ENCODE results near the gene TRAPPC12. TPM values are rescaled to one million over a fixed set of nuclear protein-coding genes. Genes with fewer than 3 reads are reported as not detected.

Gene TRAPPC12
- total RNA-seq, 1 experiment from 2014 or later: 72.8 TPM

GRCh38 chr2:3481011-3481400 lies 101.5 kb downstream of the TRAPPC12 start:
- CTCF ChIA-PET: interaction anchor here (1.1 to 1.3 kb wide), 3 partner anchors 18 to 170 kb away, joined by 3 to 5 read pairs (median 4); no protein-coding TSS in a partner anchor
- Mint-ChIP-seq H3K27me3 (ENCODE audit: low read depth) (peaks cover 3% of the 10 kb centered on the region; the same call in 1 of the 2 replicates), H3K27ac (no peak overlapping the region), H3K4me3 (no peak overlapping the region), H3K36me3 (peaks cover 25% of the 10 kb centered on the region), H3K4me1 (no peaks in the 10 kb centered on the region), H3K9me3 (no peaks in the 10 kb centered on the region; the same call in 1 of the 2 replicates)
- ATAC-seq (no peak), DNase-seq (ENCODE audit: low spot score) (no peak)
- POLR2A ChIA-PET: no interaction called here
- no peak for TF ChIP-seq MAX (CRISPR knock-in tag; IDR thresholded peaks at IDR 0.05)
- no peak for TF ChIP-seq IRF2 (CRISPR knock-in tag; IDR thresholded peaks at IDR 0.05; ENCODE audit: borderline replicate concordance, low read depth)
- no peak for TF ChIP-seq MXD4 (CRISPR knock-in tag; IDR thresholded peaks at IDR 0.05; ENCODE audit: borderline replicate concordance)
- no peak for TF ChIP-seq TEAD4 (CRISPR knock-in tag; IDR thresholded peaks at IDR 0.05)
- TF ChIP-seq ZSCAN18 (CRISPR knock-in tag; IDR thresholded peaks at IDR 0.05): no peak
- TF ChIP-seq ETV6 (CRISPR knock-in tag; IDR thresholded peaks at IDR 0.05): no peak
- TF ChIP-seq, protein P1, sequence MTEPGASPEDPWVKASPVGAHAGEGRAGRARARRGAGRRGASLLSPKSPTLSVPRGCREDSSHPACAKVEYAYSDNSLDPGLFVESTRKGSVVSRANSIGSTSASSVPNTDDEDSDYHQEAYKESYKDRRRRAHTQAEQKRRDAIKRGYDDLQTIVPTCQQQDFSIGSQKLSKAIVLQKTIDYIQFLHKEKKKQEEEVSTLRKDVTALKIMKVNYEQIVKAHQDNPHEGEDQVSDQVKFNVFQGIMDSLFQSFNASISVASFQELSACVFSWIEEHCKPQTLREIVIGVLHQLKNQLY (CRISPR knock-in tag; IDR thresholded peaks at IDR 0.05): no peak

- Mint-ChIP-seq H3K27ac (no peak overlapping the region), H3K27me3 (ENCODE audit: low read depth) (peaks cover 3% of the 10 kb centered on the region; the same call in 1 of the 2 replicates), H3K36me3 (peaks cover 23% of the 10 kb centered on the region), H3K4me3 (no peak overlapping the region), H3K9me3 (no peaks in the 10 kb centered on the region; the same call in 1 of the 2 replicates), H3K4me1 (no peaks in the 10 kb centered on the region)
- ChIA-PET POLR2A (no interaction called here), CTCF (interaction anchor here (1.1 to 1.2 kb wide), 2 partner anchors 19 to 170 kb away, joined by 4 to 5 read pairs; no protein-coding TSS in a partner anchor)
- ATAC-seq: no peak
- TF ChIP-seq TEAD4 (CRISPR knock-in tag; IDR thresholded peaks at IDR 0.05) (no peak), IRF2 (CRISPR knock-in tag; IDR thresholded peaks at IDR 0.05; ENCODE audit: borderline replicate concordance, low read depth) (no peak), ZNF121 (CRISPR knock-in tag; IDR thresholded peaks at IDR 0.05) (no peak), STAT6 (CRISPR knock-in tag; conservative IDR thresholded peaks at IDR 0.05; ENCODE audit: low read depth) (no peak), ATF1 (CRISPR knock-in tag; IDR thresholded peaks at IDR 0.05) (no peak), PREB (CRISPR knock-in tag; IDR thresholded peaks at IDR 0.05; ENCODE audit: borderline replicate concordance) (no peak), CDX4 (CRISPR knock-in tag; IDR thresholded peaks at IDR 0.05; ENCODE audit: borderline replicate concordance) (no peak), NFE2L1 (CRISPR knock-in tag; IDR thresholded peaks at IDR 0.05) (no peak), E2F1 (CRISPR knock-in tag; IDR thresholded peaks at IDR 0.05) (no peak), ZBTB21 (CRISPR knock-in tag; IDR thresholded peaks at IDR 0.05; ENCODE audit: borderline replicate concordance) (no peak), ESRRA (CRISPR knock-in tag; IDR thresholded peaks at IDR 0.05; ENCODE audit: borderline replicate concordance) (no peak)
- TF ChIP-seq, protein P1 (CRISPR knock-in tag; IDR thresholded peaks at IDR 0.05): no peak
- TF ChIP-seq, protein P2, sequence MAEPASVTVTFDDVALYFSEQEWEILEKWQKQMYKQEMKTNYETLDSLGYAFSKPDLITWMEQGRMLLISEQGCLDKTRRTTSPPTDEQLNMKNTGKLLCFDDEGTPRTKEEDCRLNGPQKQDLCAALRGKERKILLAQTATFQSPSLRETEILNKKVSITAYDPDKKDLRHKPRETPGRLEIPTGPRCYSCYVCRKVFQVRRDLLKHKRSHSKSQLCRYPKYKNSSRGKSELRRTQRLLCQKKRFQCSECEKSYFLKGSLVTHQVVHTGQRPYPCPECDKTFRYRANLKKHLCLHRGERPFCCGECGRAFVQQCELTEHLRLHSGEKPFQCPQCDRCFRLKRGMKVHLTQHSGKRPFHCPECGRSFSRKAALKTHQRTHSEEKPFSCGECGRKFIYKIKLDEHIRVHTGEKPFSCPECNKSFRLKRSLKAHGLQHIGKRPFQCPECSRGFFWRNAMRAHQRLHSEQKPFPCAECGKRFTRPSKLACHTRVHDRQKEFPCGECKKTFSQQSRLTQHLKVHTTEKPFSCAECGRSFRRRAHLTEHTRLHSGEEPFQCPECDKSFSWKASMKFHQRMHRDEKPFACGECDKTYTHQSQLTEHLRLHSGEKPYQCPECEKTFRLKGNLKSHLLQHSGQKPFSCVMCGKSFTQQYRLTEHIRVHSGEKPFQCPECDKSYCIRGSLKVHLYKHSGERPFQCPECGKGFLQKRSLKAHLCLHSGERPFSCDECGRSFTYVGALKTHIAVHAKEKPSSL (CRISPR knock-in tag; conservative IDR thresholded peaks at IDR 0.05): no peak
- no peak for DNase-seq (ENCODE audit: low spot score)
These were observed 102.4 kb downstream of the TRAPPC12 start for GRCh38 chr2:3481736-3482362.
